HG02623 (cell line): ENCODE measurements around the gene RIIAD1.

Source experiments
- ATAC-seq: cut with Tn5 transposase; IDR thresholded peaks from one replicate; pipeline ENCODE4 v1.9.1; 2021; ENCODE audit warnings: moderate library complexity; ENCODE audit not compliant: unreplicated experiment

The RIIAD1 gene

GRCh38 chr1:151710187-151710840, 11.0 kb upstream of the RIIAD1 start:
- no peak for ATAC-seq

DNA sequence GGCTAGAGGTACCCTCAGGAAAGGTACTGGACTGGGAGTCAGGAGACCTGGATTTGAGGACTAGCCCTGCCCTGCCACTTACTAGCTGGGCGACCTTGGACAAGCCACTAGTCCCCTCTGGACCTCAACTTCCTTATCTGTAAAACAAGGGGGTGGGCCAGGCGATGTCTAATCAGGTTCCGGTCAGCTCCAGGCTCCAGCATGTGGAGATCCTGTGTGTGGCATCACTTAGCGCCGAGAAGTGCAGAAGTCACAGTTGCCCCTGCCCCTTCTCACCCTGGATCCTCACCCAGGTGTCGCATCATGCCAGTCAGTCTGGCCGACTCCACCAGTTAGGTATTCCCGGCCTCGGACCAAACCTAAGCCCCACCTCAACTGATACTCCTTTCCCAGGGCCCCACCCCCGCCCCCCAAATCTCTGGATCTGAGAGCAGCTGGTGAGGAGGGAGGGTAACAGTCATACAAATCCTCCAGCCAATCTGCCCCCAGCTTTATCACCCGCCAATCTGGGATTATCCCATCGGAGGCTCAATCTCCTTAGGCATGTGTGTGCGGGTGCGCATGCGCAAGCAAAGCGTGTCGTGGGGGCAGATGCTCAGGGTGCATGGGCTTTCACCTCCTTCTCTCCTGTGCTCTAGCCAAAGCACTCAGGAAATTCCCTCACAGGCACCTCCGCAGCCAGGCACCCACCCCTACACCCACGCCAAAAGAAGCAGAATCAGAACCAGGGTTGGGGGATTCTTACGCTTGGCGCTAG, 10.1 kb upstream of the RIIAD1 start:
- ATAC-seq, result no peak

DNA sequence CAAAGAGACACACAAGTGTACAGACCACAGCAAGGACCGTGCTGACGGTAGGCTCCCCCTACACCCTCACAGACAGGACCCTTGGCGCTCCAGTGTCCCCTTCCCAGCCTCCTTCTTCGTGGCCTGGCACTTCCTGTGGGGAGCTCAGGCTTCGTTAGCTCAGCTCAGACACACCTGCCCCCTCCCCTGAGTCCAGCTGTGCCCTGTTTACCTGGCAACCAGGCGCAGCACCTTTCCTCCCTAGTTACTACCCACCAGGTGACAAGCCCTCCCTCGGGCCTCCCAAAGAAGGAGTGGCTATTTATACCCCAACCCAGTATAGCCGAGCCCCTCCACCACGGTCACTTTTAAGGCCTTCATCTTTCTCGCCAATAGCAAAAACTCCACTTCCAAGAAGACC, 9.4 kb upstream of the RIIAD1 start:
- ATAC-seq, result no peak

DNA sequence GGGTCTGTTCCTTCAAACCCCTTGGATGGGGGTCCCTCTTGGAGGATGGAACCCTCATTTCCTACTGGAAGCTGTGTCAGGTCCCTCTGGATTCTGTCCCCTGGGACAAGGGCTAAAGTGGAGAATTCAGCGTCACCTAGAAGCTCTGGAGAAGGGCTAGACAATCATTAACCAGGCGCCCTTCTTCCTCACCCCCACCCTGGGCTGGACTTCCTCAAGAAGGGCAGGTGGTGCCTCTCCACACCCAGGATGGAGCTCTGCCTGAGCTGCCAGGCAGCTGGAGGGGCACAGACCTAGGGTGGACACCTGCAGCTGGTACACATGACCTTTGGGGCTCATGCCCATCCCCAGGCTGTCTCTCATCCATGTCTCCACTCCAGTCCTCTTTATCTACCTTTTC, 8.3 kb upstream of the RIIAD1 start:
- no peak for ATAC-seq

GRCh38 chr1:151713874-151714273, 7.4 kb upstream of the RIIAD1 start:
- ATAC-seq, result no peak

DNA sequence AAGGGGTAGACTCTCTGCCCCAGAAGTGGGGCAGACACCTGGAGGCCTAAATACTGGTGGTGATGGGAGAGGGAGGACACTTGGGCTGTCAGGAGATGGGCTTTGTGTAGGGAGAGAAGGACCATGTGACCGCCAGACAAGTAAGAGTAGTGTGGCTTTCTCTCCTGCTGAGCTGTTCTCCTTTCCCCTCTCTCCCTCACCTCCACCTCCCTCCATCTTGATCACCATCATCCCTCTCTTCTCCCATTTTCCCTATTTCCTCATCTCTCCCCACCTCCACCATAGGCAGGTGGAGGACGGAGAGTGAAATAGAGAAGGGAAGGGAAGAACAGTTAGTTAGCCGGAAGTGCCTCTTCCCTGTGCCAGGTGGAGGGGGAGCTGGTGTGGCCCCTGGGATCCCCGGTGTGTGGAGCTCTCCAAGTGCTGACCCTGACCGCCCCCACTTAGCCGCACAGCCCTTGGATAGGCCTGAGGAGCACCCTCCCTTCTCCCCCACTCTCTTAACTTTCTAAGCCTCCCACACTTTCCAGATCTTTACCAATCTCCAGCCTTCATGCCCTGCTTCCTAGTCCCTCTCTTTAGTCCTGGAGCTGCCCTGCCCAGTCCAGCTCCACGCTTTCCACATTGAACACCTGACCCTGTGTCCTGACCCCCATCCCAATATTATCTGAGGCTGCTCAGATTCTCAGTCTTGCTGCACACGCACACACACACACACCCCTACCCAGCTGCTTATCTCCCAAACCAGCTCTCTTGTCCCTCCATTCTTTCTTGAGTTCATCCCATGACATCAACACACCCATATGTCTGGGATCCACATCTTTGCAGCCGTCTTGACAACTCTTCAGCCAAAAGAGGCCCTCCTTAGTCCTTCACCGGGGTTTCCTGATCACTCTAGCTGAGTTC, 6.2 kb upstream of the RIIAD1 start:
- ATAC-seq, result no peak

DNA sequence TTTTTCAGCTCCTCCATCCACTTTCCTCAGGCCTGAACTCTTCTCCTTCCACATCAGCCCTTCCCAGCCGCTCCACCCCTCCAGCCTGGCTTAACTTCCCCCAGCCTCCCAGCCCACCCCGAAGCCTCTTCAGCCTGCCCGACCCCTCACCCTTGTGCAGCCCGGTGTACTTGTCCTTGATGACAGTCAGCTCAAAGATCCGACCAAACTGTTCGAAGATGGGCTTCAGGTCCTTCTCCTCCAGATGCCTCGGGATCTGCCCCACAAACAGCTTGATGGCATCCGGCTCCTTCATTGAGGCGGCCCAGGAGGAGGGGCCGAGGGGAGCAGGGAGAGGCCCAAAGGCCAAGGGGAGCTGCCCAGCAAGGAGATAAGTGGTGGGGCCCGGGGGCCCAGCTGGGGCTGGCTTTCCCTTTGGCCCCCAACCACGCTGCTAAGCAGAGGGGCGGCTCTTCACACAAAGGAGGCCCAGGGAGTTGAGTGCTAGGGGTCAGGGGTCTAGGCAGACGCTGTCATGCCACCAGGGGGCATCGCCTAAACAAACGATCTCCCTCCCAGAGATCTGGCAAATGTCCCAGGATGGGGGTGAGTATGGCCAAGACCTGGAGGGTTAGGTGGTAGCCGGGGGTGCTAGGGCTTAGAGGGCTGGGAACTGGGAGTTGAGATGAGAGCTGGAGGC, 5.5 kb upstream of the RIIAD1 start:
- ATAC-seq, result no peak

DNA sequence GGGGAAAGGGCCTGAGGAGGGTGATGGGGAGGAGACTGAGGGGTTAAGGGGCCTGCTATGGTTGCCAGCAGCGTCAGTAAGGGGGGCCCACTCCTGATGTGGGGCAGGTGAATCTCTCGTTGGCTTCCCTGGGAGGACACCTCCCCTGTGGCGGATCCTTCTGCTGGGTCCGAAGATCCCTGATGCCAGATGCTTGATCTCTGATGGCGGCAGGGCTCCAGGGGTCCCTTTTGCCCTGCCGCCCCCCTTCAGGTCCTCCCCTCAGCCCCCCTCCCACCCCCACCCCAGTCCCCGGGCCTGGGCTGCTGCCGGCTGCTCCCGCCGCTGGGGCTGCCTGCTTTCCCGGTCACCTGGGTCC, 4.9 kb upstream of the RIIAD1 start:
- no peak for ATAC-seq

DNA sequence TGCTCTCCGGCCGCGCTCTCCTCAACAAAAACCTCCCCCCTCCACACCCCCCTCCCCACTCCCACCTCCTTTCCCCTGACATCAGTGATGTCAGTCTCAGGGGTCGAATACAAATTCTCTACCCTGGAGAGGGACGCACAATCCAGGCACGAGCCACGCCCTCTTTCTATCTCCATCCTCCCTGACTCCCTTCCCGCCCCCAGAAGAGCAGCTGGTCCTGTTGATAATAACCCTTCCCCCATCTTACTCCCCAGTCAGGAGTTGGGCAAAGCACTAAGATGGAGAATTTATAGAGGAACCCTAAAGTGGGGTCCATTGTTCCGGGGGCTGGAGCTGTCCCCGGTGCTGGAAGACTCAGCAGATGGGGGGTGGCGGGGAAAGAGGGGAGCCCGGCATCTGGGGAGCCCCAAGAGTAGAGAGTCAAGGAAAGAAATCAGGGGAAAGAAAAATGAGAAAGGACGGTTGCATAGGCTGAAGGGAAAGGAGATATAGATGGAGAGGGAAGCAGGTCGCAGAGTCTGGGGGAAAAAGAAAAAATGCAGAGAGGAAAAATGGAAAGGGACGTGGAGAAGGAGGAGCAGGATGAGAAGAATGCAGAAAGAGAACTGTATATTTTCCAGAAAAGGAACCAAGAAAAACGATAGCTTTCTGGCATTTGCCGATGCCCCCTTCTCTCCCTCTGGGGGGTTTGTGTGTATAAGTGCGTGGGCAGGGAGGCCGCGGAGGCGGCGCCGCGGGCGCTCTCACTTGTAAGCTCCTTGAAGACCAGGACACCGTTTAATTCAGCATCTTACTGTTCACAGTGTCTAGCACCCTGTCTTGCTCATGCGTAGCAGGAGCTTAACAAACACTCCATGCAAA, 4.3 kb upstream of the RIIAD1 start, which contains the start of gene CELF3:
Gene CELF3 (minus strand): TSS at position 33 of the 861 bp plus-strand sequence. CDS start 783 bp downstream, outside the sequence.
- no peak for ATAC-seq

- no peak for ATAC-seq
Measured at GRCh38 chr1:151718011-151718431, 3.3 kb upstream of the RIIAD1 start.

DNA sequence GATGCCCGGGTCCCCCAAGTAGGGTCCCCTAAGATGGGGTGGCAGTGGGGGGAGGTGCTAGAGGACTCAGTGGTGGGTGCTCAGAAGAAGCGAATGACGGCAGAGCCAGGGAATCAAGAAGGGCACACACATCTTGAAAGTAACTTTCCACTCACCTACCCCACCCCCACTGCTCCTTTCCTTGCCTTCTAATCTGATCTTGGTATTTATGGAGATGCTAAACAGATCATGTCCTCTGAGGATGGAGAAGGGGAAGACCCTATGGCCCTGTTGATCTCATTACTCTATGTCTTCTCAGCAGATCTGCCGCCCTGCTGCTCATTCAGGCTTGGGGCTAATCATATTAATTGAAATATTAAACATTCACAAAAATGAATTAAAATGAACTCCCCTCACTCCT, 2.7 kb upstream of the RIIAD1 start:
- ATAC-seq, result no peak

GRCh38 chr1:151720125-151720524, 1.2 kb upstream of the RIIAD1 start:
- ATAC-seq, result no peak

- ATAC-seq, result no peak
Measured at GRCh38 chr1:151720554-151720953, 768 bp upstream of the RIIAD1 start.

- no peak for ATAC-seq
Measured at GRCh38 chr1:151721788-151722510, 627 bp downstream of the RIIAD1 start.

DNA sequence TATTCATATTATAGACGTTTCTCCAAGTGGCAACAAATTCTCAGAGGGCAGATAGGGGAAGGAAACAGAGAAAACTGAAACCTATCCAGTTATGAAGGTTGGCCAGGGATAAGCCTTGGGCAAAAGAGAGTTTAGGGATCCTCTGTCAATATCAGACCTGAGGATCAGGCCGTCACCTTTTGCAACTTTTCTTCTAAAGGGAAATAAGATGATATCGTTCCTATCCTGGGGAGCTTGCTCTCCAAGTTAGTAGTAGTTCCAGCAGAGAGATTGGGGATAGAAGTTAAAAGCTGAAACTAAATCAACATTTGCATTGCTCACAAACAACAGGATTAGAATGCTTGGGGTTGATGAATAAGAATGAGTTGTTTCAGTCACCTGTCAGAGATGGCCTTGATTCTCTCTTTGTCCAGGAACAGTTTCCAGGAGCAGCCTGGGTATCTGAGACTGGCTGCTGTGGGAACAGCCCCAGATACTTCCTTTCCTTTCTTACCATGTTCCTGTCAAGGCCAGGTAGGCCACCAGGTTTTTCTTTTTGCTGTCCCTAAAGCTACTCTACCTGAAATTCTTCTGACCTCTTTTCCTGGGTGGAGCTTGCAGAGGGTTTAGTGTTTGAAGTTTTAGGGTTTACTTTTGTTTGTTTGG, 2.5 kb downstream of the RIIAD1 start:
- no peak for ATAC-seq

GRCh38 chr1:151728151-151729054, 7.1 kb downstream of the RIIAD1 start:
- no peak for ATAC-seq

GRCh38 chr1:151729157-151729965, 8.0 kb downstream of the RIIAD1 start:
- no peak for ATAC-seq
